ENCODE results near the gene PRR5L.
"Not testable (repeated sequence)": the region's sequence is repeated elsewhere in the genome, so short reads cannot be mapped to it uniquely, and the experiment has no call there.

The PRR5L gene

GRCh38 chr11:36511062-36511461 is 215.0 kb downstream of the PRR5L start:
- not testable (repeated sequence) for DNase-seq

GRCh38 chr11:36512016-36512415 is 215.9 kb downstream of the PRR5L start:
- DNase-seq: no peak

- no peak for DNase-seq
Observed at GRCh38 chr11:36513965-36514364, 217.9 kb downstream of the PRR5L start.
